Uterus (tissue), 4 donors: ENCODE data around the gene VARS1. TPM values are rescaled to one million over a fixed set of nuclear protein-coding genes. Genes with fewer than 3 reads are reported as not detected.
A peak's percentile ranks its signal among the peaks of the same experiment; 100 is the strongest.

Experiments used
- small RNA-seq: library from RNA; depleted of rRNA; stranded (forward); fragments of <200 nt; gene quantifications from one replicate; pipeline ENCODE3, GENCODE V24; 2016
- total RNA-seq, 4 donors: library from RNA; depleted of rRNA in 3 of 4; stranded (reverse); fragments of >200 nt in 3 of 4; gene quantifications; one replicate each; pipeline versions ENCODE4 v1.1.0 to v1.2.4, GENCODE V29; 2014 to 2023
- donor health status: DM: yes; HTN: yes; CAD: no.

VARS1 gene
- total RNA-seq, 4 donors from 2014 or later = 35.6 to 118 (median 53.4) TPM

Small RNAs within 50 kb of the gene (small RNA-seq; reads per million reads assigned to genes)
- gene MSH5-SAPCD1 (not detected), gene RF00019 (not detected), gene RNU6-850P (not detected), gene SAPCD1 (not detected), gene SNORD48 (245 reads per million, percentile 96 among the genes with 10 or more reads in this experiment), gene SNORD52 (not detected)

Other genes with a start within 250 kb of the VARS1 start
- gene ATP6V1G2, start 249.1 kb downstream of the VARS1 start, total RNA-seq = 1 to 10 TPM in 2 of 4 donors, not detected in 2; 1.2 to 1.6 TPM
- gene NFKBIL1, start 248.1 kb downstream of the VARS1 start, total RNA-seq = 10 to 100 TPM; 19.7 to 38.5 (median 20.8) TPM
- gene LTA, start 223.5 kb downstream of the VARS1 start, total RNA-seq = under 1 TPM in 1 of 4 donors, not detected in 3; 0.30 TPM
- gene TNF, start 220.2 kb downstream of the VARS1 start, total RNA-seq = 1 to 10 TPM in 1 of 4 donors, not detected in 3; 1.3 TPM
- 1 to 10 TPM in 1 of 4 donors, not detected in 3; 1.5 TPM for gene LTB, start 213.3 kb downstream of the VARS1 start, total RNA-seq
- gene LST1, start 209.5 kb downstream of the VARS1 start, total RNA-seq = 100 to 1,000 TPM in 1 of 4 donors, 1 to 10 TPM in 2, not detected in 1; 2.6 to 229 (median 3.2) TPM
- gene NCR3, start 202.7 kb downstream of the VARS1 start, total RNA-seq = not detected
- 10 to 100 TPM in 2 of 4 donors, 1 to 10 TPM in 2; 1.5 to 25.6 (median 14.5) TPM for gene AIF1, start 180.5 kb downstream of the VARS1 start, total RNA-seq
- 100 to 1,000 TPM in 1 of 4 donors, 10 to 100 TPM in 3; 35.4 to 218 (median 48.0) TPM for gene PRRC2A, start 175.0 kb downstream of the VARS1 start, total RNA-seq
- gene BAG6, start 143.1 kb downstream of the VARS1 start, total RNA-seq = 100 to 1,000 TPM in 3 of 4 donors, 10 to 100 TPM in 1; 92.2 to 233 (median 139) TPM
- 1 to 10 TPM in 3 of 4 donors, not detected in 1; 1.9 to 2.9 (median 2.6) TPM for gene APOM, start 139.9 kb downstream of the VARS1 start, total RNA-seq
- gene C6orf47, start 135.0 kb downstream of the VARS1 start, total RNA-seq = 10 to 100 TPM in 3 of 4 donors, 1 to 10 TPM in 1; 6.2 to 31.9 (median 24.6) TPM
- gene GPANK1, start 130.8 kb downstream of the VARS1 start, total RNA-seq = 10 to 100 TPM in 3 of 4 donors, 1 to 10 TPM in 1; 5.1 to 25.6 (median 15.4) TPM
- gene CSNK2B, start 129.7 kb downstream of the VARS1 start, total RNA-seq = 100 to 1,000 TPM in 3 of 4 donors, 10 to 100 TPM in 1; 67.5 to 157 (median 107) TPM
- gene LY6G5B, start 125.8 kb downstream of the VARS1 start, total RNA-seq = 10 to 100 TPM in 1 of 4 donors, 1 to 10 TPM in 3; 1.0 to 27.4 (median 4.3) TPM
- 1 to 10 TPM in 3 of 4 donors, not detected in 1; 1.0 to 4.4 (median 3.8) TPM for gene LY6G5C, start 114.7 kb downstream of the VARS1 start, total RNA-seq
- 10 to 100 TPM; 25.9 to 50.9 (median 37.9) TPM for gene ABHD16A, start 92.4 kb downstream of the VARS1 start, total RNA-seq
- not detected for gene LY6G6F, start 88.9 kb downstream of the VARS1 start, total RNA-seq
- gene LY6G6D, start 80.4 kb downstream of the VARS1 start, total RNA-seq = 1 to 10 TPM in 1 of 4 donors, not detected in 3; 2.0 TPM
- gene LY6G6C, start 74.0 kb downstream of the VARS1 start, total RNA-seq = 1 to 10 TPM in 1 of 4 donors, not detected in 3; 1.4 TPM
- under 1 TPM in 1 of 4 donors, not detected in 3; 0.49 TPM for gene MPIG6B, start 72.4 kb downstream of the VARS1 start, total RNA-seq
- 100 to 1,000 TPM in 3 of 4 donors, 10 to 100 TPM in 1; 97.6 to 240 (median 158) TPM for gene DDAH2, start 66.5 kb downstream of the VARS1 start, total RNA-seq
- 100 to 1,000 TPM; 173 to 328 (median 216) TPM for gene CLIC1, start 59.2 kb downstream of the VARS1 start, total RNA-seq
- 10 to 100 TPM in 3 of 4 donors, not detected in 1; 16.7 to 41.5 (median 22.1) TPM for gene MSH5, start 55.7 kb downstream of the VARS1 start, total RNA-seq
- gene SAPCD1, start 33.1 kb downstream of the VARS1 start, total RNA-seq = 1 to 10 TPM in 2 of 4 donors, not detected in 2; 1.7 to 4.4 TPM
- 10 to 100 TPM in 1 of 4 donors, 1 to 10 TPM in 2, under 1 TPM in 1; 0.88 to 24.1 (median 3.1) TPM for gene VWA7, start 18.4 kb downstream of the VARS1 start, total RNA-seq
- gene LSM2, start 11.2 kb upstream of the VARS1 start, total RNA-seq = 100 to 1,000 TPM in 1 of 4 donors, 10 to 100 TPM in 3; 37.1 to 119 (median 58.7) TPM
- 1 to 10 TPM in 3 of 4 donors, under 1 TPM in 1; 0.59 to 4.6 (median 2.3) TPM for gene HSPA1L, start 19.5 kb upstream of the VARS1 start, total RNA-seq
- 100 to 1,000 TPM in 3 of 4 donors, 10 to 100 TPM in 1; 98.8 to 261 (median 170) TPM for gene HSPA1A, start 19.8 kb upstream of the VARS1 start, total RNA-seq
- 100 to 1,000 TPM in 2 of 4 donors, 10 to 100 TPM in 2; 40.3 to 268 (median 152) TPM for gene HSPA1B, start 32.0 kb upstream of the VARS1 start, total RNA-seq
- gene NEU1, start 67.1 kb upstream of the VARS1 start, total RNA-seq = 10 to 100 TPM; 20.5 to 28.4 (median 23.4) TPM
- gene SLC44A4, start 83.2 kb upstream of the VARS1 start, total RNA-seq = 10 to 100 TPM in 1 of 4 donors, 1 to 10 TPM in 3; 5.0 to 46.1 (median 5.8) TPM
- gene EHMT2, start 101.9 kb upstream of the VARS1 start, total RNA-seq = 10 to 100 TPM; 13.8 to 72.4 (median 66.2) TPM
- gene ZBTB12, start 106.3 kb upstream of the VARS1 start, total RNA-seq = 10 to 100 TPM in 2 of 4 donors, 1 to 10 TPM in 1, not detected in 1; 2.4 to 15.3 (median 11.0) TPM
- gene C2, start 132.0 kb upstream of the VARS1 start, total RNA-seq = 10 to 100 TPM in 1 of 4 donors, 1 to 10 TPM in 3; 4.1 to 24.8 (median 4.6) TPM
- gene CFB, start 150.3 kb upstream of the VARS1 start, total RNA-seq = 10 to 100 TPM in 2 of 4 donors, 1 to 10 TPM in 1, not detected in 1; 6.2 to 32.6 (median 31.5) TPM
- gene NELFE, start 163.2 kb upstream of the VARS1 start, total RNA-seq = 10 to 100 TPM; 30.3 to 73.0 (median 51.4) TPM
- gene SKIC2, start 163.4 kb upstream of the VARS1 start, total RNA-seq = 10 to 100 TPM; 11.5 to 58.8 (median 35.6) TPM
- gene DXO, start 176.4 kb upstream of the VARS1 start, total RNA-seq = 10 to 100 TPM in 3 of 4 donors, 1 to 10 TPM in 1; 10.0 to 36.6 (median 14.7) TPM
- gene C4A, start 186.3 kb upstream of the VARS1 start, total RNA-seq = 100 to 1,000 TPM in 1 of 4 donors, 10 to 100 TPM in 2, 1 to 10 TPM in 1; 3.8 to 100 (median 32.3) TPM
- 10 to 100 TPM; 12.4 to 97.5 (median 46.3) TPM for gene C4B, start 219.0 kb upstream of the VARS1 start, total RNA-seq
- 1 to 10 TPM in 1 of 4 donors, not detected in 3; 4.1 TPM for gene CYP21A2, start 242.7 kb upstream of the VARS1 start, total RNA-seq